Measurements from ENCODE around the gene ADAM12.

- TF ChIP-seq CTCF (IDR thresholded peaks at IDR 0.05) (no peak), POLR2A (IDR thresholded peaks at IDR 0.05) (no peak), POLR2AphosphoS5 (IDR thresholded peaks at IDR 0.05) (no peak)
Measured at GRCh38 chr10:126216632-126216961, 171.7 kb downstream of the ADAM12 start.

All from prostate gland (tissue), 2 donors.